GM18909 (cell line): ENCODE measurements around the gene GMDS.

Experiments
- ATAC-seq: cut with Tn5 transposase; IDR thresholded peaks from one replicate; pipeline ENCODE4 v1.9.1; 2021; ENCODE audit warnings: mild to moderate bottlenecking; ENCODE audit not compliant: unreplicated experiment, poor library complexity

GMDS gene

GRCh38 chr6:1821513-1822183 lies 423.8 kb downstream of the GMDS start:
- no peak for ATAC-seq

- ATAC-seq, result no peak
Observed at GRCh38 chr6:1821164-1821512, 424.3 kb downstream of the GMDS start.

- ATAC-seq, result no peak
Observed at GRCh38 chr6:1820714-1821113, 424.7 kb downstream of the GMDS start.

- ATAC-seq, result no peak
Observed at GRCh38 chr6:1820165-1820564, 425.2 kb downstream of the GMDS start.

- no peak for ATAC-seq
Observed at GRCh38 chr6:1819007-1819406, 426.4 kb downstream of the GMDS start.

GRCh38 chr6:1817033-1817761 lies 428.2 kb downstream of the GMDS start:
- ATAC-seq, result no peak

GRCh38 chr6:1815827-1816452 lies 429.5 kb downstream of the GMDS start:
- ATAC-seq, result no peak

GRCh38 chr6:1814279-1814678 lies 431.1 kb downstream of the GMDS start:
- no peak for ATAC-seq

- ATAC-seq, result no peak
Observed at GRCh38 chr6:1812487-1812886, 432.9 kb downstream of the GMDS start.

GRCh38 chr6:1812034-1812433 lies 433.4 kb downstream of the GMDS start:
- no peak for ATAC-seq

GRCh38 chr6:1810880-1811279 lies 434.5 kb downstream of the GMDS start:
- no peak for ATAC-seq

- no peak for ATAC-seq
Observed at GRCh38 chr6:1809291-1809988, 436.0 kb downstream of the GMDS start.

- ATAC-seq, result no peak
Observed at GRCh38 chr6:1806935-1807334, 438.5 kb downstream of the GMDS start.

- ATAC-seq, result no peak
Observed at GRCh38 chr6:1802491-1803395, 442.7 kb downstream of the GMDS start.

GRCh38 chr6:1801401-1801800 lies 444.0 kb downstream of the GMDS start:
- no peak for ATAC-seq

GRCh38 chr6:1800845-1801244 lies 444.6 kb downstream of the GMDS start:
- ATAC-seq, result no peak

GRCh38 chr6:1798965-1799325 lies 446.5 kb downstream of the GMDS start:
- ATAC-seq, result no peak

- no peak for ATAC-seq
Observed at GRCh38 chr6:1798303-1798964, 447.0 kb downstream of the GMDS start.

- ATAC-seq, result no peak
Observed at GRCh38 chr6:1797801-1798200, 447.6 kb downstream of the GMDS start.
